HG03342 (cell line): ENCODE results near the gene FAM170B.

Experiments used
- ATAC-seq: cut with Tn5 transposase; IDR thresholded peaks from one replicate; pipeline ENCODE4 v1.9.1; 2021; ENCODE audit warnings: mild to moderate bottlenecking, moderate library complexity; ENCODE audit not compliant: unreplicated experiment

FAM170B gene

DNA sequence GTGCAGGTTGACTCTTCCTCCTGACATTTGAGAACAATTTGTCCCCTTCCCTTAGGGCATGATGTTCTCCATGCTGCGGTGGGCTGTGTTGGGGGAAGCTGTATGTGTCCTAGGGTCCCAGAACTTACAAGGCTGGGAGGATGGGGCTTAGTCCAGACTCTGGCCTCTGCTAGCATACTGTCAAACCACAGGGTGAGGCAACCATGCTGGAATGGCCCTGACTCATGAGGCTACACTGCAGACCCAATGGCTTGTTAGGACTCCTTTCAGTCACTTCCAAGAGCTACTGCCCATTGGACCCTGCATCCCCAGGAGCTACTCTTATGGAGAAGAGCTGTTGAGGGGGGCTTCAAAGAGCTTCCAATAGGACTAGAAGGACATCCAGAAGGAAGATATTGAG is 20.1 kb upstream of the FAM170B start:
- ATAC-seq = no peak

DNA sequence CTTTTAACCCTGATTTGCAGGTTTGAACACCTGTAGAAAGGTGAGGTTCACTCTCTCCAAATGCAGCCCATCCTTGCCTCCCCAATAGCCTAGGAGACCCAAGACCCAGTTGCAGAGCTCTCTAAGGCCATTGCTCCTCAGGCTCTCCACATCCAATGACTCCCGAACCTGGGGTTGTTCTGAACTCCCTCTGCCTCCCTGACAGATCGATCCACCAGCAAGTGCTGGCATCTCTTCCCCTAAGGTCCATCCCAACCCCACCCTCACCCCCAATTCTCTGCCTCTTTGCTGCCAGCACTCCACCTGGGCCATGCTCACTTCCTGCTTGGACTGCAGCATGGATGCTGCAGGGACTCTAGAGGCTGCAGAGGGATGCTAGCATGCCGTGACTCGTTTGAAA is 19.3 kb upstream of the FAM170B start:
- no peak for ATAC-seq

DNA sequence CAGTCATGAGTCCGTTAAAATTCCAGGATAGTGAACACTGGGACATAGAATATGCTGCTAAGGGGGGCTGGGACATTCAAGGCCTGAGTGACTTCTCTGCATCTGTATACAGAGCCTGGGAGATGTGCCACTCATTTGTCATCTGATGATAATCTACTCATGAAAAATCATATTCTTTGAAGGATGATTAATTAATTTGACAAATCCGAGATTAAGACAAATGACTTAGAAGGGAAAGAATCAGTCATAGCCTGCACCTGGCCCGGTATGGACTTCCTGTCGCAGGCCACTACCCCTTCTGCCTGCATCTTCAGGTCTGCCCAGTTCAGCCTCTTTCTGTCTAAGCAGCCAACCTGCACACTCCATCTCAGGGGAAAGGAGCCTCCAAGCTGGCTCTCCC is 18.8 kb upstream of the FAM170B start:
- ATAC-seq = no peak

DNA sequence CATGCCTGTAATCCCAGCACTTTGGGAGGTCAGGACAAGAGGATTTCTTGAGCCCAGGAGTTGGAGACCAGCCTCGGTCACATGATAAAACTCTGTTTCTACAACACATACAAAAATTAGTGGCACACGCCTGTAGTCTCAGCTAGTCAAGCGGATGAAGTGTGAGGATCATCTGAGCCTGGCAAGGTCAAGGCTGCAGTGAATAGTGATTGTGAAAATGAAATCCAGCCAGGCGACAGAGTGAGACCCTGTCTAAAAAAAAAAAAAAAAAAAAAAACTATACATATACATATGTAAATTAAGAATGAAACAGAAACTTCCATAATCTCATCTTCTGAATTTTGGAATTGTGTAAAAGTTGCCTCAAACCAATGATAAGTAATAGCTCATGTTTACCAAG is 18.2 kb upstream of the FAM170B start:
- ATAC-seq = no peak

DNA sequence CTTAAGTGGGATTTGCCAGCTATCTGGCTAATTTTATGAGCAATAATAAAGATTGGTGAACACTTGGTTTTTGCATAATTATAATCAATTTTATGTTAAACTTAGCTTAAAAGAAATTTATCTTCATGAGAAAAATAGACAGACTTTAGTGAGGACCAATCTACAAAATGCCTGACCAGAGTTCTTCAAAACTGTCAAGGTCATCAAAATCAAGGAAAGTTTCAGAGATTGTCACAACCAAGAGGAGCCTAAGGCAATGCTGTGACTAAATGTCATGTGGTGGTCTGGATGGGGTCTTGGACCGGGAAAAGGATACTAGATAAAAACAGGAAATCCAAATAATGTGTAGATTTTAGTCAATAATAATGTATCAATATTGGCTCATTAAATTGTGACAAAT is 17.7 kb upstream of the FAM170B start:
- no peak for ATAC-seq

DNA sequence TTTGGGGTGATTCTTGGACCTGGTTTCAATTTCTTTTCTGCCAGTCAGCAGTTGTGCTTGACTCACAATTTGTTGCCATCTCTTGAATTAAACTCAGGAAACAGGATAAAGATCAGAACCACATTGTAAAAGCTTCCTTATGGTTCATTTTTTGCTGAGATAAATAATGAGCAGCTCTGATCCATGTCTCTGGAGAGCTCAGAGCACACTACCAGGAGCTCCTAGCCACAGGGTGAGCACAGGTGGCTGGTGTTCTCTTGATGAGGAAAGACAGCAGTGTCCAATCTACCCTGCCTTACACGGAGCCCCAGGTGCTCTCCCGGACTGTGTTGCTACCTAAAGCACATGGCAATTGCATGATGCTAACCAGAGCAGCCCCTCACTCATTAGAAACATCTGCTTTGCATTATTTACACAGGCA is 17.2 kb upstream of the FAM170B start:
- no peak for ATAC-seq

DNA sequence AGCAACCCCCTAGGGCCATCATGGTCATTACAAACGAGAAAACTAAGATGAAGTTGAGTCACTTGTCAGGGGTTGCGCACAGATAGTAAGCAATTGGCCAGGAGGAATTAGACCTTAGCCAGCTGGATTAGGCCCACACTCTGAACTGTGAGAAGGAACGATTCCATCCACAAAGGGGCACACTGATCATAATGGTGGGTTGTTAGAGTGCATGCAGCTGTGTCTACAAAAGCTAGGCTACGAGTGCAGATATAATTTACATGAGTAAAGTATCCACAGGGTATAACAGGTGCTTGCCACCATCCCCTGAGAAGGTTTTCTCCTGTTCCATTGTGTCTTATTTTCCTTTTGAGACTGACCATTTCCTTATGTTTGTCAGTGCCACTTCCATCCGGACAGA is 16.6 kb upstream of the FAM170B start:
- no peak for ATAC-seq

DNA sequence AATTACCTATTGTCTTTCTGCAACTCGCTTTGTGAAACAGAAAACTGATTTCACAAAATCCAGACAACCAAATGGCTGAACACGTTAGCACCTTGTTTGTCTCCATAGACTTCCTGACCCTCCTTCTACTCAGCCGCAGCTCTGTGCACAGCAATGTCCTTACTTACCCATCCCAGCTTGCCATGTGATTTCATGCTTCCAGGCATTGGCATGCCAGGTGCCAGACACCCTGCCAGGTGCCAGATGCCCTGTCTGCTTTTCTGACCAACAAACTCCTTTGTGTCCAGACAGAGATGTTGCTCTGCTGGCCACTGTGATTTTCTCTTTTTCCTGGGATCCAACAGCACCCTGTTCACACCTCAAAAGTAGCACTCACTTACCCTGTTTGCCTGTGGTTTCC is 16.1 kb upstream of the FAM170B start:
- ATAC-seq = no peak

DNA sequence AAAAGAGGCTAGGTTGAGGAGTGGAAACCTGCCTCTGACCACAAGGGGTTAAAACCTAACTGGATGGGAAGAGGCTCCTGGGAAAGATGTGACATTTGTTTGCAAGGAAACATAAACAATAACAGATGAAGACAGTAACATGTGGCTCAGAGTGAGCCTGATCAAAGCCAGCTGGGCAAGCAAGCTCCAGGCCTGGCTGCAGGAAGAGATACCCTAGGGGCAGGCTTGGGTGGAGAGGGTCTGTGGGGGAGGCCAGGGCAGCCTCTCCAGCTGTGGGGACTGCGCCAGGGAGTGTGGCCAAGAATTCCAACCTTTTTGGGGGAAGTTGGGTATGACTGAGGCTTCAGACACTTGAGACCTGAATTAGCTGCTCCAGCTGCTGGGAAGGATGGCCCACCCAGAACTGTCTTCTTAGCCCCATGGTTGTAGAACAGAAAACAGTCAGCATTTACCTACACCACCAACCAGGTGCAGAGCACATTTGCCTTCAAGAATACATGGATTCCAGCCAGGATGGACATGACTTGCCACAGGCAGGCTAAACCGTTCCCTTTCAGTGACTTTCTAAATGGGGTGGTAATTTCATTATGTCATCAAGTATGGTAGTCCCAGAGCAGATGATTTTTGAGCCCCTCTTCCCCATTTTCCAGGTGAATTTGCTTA is 10.4 kb upstream of the FAM170B start:
- ATAC-seq = no peak

DNA sequence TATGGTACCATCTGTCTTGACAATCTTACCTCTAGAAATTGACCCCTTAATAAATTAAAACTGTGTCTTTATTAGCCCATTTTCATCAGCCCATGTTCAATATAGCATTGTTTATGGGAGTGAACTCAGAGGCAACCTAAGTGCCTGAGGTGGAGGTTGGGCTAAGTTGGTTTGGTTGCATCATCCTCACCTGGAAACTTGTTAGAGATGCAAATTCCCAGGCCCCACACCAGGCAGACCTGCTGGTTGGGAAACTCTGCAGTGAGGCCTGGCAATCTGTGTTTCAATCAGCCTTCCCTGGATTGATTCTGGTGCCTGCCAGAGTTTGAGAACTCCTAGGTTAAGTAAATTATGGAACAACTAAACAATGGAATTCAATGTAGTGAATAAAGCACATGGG is 9.4 kb upstream of the FAM170B start:
- ATAC-seq = no peak

DNA sequence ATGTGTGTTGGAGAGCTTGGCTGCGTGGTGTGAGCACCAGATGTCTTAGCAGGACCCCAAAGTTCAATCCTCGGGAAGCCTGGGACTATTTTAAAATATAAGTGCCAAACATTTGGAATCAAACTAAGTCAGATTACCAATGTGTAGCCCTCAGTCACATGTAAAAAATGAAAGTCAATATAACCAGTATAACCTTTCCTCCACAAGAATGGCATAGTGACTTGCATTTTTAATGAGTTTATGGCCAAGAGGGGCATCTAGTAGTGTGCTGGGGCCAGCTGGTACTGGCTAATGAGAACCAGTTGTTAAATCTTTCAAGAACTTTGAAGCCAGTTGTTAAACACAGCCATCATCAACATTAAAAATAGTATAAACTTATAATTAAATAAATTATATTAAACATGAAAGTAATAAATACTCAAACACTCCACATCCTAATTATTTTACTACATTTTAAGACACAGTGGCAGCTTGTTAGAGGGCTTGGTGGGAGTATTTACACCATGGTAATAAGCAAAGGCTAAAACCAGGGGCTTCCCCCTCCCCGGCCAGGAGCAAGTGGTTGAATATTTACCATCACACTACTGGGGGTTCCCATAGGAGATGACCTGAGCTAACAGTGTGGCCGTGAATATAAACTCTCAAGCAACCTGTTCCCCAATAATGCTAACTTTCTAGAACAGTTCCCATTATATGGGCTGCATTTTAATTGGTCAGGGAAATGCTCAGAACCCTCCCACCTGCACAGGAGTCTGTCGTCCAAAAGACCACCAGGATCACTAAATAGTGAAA is 7.9 kb upstream of the FAM170B start:
- peak; percentile 52 for ATAC-seq

DNA sequence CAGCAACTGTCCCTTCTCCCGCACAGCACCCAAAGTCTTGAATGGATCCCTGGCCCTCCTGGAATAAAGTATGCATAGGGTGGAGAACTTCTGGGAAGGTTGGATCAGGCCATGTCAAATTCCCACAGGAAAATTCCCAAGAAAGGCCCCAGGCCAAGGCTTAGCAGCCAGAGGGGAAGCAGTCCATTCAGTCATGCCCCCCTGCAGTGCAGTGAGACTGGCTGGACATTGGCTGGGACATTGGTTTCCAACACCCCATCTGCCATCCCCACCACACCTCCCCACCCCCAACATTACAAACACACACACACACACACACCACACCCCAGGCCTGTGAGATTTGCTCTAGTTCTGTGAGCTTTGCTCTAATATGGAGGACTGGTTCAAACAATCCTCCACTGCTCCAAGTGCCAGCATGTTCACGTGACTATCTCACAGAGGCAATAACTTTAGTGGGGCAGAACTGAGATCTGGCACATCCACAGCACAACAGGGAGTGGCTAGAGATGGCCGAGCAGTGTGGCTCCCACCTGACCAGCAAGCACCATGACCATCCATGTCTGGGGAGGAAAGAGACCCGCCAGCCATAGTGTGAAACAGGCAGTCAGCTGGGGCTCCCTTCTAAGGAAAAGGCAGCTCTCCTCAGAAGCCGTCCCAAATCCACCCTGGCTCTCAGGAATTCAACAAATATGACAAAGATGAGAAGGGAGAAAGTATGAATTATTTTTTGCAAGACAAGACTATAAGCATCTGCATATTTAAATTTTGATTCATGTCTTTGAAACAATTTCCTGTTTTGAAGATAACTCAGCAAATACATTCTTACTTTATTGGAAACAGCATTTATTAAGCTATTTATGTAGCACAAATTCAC is 6.7 kb upstream of the FAM170B start:
- no peak for ATAC-seq

DNA sequence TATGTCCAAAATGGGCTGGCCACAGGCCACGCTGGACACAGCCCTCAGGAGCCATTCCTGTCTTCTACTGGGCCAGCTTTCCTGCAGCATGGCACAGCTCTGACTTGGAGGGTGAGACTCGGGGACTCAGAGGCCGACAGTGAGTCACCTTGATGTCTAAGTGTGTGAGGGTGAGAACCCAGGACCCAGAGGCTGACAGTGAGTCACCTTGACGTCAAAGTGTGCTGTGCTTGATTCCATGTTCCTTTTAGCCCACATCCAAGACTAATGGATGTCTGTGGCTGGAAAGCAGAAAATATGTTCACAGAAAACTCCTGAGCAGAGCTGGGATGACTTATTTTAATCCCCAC is 6.0 kb upstream of the FAM170B start:
- ATAC-seq = no peak

DNA sequence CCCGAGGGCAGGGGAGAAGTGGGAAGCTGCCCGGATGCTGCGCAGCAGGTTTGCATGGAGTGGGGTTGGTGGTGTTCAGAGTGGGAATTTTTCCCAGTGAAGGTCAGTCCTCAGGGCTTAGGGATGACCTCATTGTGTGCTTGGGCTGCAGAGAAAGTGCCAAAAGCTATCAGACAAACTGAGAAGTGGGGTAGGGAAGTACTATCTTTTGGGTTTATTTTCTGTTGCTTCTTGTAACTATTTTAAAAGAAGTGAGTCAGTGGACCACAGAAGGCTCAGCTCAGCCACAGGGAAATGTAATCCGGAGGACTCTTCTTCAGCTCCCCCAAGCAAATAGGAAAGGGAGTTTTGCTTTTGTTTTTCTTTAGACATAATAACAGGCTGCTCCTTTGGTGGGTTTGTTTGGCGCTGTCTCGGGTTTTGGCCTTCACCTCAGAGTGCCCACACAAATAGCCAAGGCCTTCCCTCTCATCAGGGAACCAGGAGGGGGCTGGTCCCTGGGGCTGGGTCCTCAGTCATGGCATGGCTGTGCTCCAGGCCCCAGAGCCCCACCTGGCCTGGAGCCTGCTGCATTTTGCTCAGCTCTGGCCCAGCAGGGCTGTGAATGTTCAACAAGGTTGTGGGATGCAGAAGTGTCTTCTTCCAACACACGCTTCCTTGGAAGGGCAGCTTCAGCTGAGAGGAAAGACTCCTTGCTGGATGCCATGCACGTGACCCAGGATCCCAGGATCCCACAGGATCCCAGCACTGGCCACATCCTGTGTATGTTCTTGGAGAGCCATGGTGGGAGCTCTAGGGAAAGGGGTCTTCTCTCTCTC is 5.4 kb upstream of the FAM170B start:
- ATAC-seq = no peak

DNA sequence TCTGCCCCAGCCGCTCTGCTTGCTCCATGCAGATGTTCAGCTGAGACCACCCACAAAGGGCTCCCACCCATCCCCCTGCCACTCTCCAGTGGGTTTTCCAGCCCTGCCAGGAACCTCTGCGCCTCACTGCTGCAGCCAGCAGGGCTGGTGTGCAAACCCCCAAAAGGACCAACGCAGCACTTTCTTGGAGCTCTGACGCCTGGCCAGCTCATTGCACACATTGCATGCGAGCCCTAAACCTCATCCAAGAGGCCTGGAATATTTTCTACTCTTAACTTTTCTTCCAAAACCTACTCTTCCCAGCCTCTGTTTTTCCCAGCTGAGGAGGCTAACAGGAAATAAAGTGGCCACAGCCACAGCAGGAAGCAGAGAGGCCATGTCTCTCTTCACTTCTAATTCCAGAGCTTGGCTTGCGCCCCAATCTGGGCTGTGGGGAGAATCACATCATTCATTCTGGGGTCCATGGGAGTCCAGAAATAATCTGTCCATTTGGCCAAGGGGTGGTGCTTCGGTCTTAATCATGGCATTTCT is 4.6 kb upstream of the FAM170B start:
- no peak for ATAC-seq

DNA sequence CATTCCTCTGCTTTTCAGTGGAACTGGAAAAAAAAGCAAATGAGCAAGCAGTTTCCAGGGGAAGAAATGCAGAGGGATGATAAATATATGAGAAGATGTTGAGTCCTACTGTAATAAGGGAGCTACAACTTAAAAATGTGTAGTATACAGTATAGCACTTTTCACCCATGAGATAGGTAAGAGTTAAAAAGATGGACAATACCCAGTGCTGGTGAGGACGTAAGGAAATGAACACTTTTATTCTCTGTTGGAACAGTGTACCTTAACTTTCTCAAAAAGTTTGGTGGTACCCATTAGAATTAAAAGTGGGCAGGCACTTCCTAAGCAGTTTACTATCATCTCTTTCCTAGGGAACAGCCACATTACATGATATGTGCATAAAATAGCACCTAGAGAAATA is 2.7 kb upstream of the FAM170B start:
- ATAC-seq = no peak

DNA sequence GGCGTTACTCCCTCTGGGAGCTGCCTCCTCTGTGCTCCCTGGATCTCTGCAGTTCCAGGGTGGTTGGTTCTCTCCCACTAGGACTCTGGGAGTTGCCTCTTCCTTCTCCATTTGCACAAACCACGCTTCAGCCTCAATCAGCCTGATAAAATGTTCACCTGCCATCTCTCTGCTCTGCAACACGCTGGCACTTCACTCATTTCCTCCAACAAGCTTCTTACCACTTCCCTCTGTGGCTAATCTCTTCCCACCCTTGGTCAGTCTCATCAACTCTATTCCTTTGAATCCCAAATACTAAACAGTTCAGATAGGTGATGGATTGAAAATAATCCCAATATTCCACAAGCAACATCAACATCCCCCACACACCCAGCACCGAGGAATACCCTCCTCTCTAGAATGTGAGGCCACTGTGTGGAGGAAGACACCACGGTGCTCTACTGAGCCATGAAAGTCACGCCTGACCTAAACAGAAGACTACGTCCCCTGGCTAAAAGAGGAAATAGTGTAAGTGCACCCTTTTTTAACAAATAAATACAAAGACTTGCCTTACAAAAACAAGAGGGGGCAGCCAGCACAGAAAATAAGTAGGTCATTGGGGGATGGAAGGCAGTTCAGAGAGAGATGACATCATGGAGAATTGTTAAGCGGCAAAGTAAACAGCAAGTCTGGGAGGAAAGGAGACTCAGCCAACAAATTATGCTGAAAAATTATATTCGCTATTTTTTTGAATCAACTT is 1.9 kb upstream of the FAM170B start:
- ATAC-seq = peak; percentile 61

DNA sequence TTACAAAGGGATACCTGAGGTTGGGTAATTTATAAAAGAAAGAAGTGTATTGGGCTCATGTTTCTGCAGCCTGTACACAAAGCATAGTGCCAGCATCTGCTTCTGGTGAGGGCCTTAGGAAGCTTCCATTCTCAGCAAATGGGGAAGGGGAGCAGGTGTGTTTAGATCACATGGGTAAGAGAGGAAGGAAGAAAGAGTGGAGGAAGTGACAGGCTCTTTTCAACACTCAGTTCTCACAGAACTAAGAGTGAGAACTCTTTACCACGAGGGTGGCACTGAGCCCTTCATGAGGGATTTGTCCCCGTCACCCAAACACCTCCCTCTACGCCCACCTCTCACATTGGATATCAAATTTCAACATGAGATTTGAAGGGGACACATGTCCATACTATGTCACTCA is 506 bp upstream of the FAM170B start:
- ATAC-seq = no peak

DNA sequence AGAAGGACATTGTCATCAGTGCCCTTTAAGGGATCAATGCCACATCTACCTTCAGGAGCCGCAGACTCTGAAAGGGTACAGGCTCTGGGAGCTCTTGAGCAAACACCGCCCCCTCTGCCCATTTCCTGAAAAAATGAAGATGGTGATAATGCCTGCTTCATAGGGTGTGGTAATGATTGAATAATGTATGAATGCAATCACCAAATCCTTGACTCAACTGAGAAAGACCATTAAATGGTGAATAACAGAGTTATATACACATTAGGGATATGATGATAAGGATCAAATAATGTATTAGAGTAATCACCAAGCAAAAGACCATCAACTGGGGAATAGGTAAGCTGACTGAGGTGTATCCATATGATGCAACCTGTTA is 1.5 kb downstream of the FAM170B start:
- no peak for ATAC-seq
